Measurements from ENCODE around the gene PNKD.

GRCh38 chr2:218322768-218323525 lies 52.6 kb downstream of the PNKD start:
- TF ChIP-seq ZBTB7A (IDR thresholded peaks at IDR 0.05; ENCODE audit: low read depth) (no peak), EP300 (IDR thresholded peaks at IDR 0.05; ENCODE audit: borderline replicate concordance) (no peak), TEAD4 (IDR thresholded peaks at IDR 0.05) (no peak; the same call in none of the 2 replicates), TCF12 (IDR thresholded peaks at IDR 0.05; ENCODE audit: low read depth) (peak; percentile 15; the same call in 1 of the 2 replicates), RAD21 (IDR thresholded peaks at IDR 0.05; ENCODE audit: low read depth) (no peak), REST (IDR thresholded peaks at IDR 0.05; ENCODE audit: low read depth) (no peak), NFIC (IDR thresholded peaks at IDR 0.05) (peak; percentile 93)
